Ascending aorta (tissue), 2 donors: ENCODE measurements around the gene SLC26A1. TPM values are rescaled to one million over a fixed set of nuclear protein-coding genes. Genes with fewer than 3 reads are reported as not detected.

Experiments
- DNase-seq, 2 donors: peaks; one replicate each; pipeline ENCODE4 v3.0.0-alpha.2; 2019; ENCODE audit warnings: low spot score in 2 of 2
- H3K27ac ChIP-seq, 2 donors: fragments of 200-600 bp; sonication (generic); one replicate each; pipeline ENCODE4 v1.5.1; 2016 to 2017; ENCODE audit warnings: mild to moderate bottlenecking in 1 of 2
- H3K27me3 ChIP-seq: fragments of 200-600 bp; sonication (generic); one replicate; pipeline ENCODE4 v1.5.1; 2017
- H3K36me3 ChIP-seq, 2 donors: fragments of 200-600 bp; sonication (generic); one replicate each; pipeline ENCODE4 v1.5.1; 2016
- H3K4me1 ChIP-seq, 2 donors: fragments of 200-600 bp; sonication (generic); one replicate each; pipeline ENCODE4 v1.5.1; 2016 to 2017; ENCODE audit warnings: mild to moderate bottlenecking in 1 of 2
- H3K4me3 ChIP-seq, 2 donors: fragments of 200-600 bp; sonication (generic); one replicate each; pipeline ENCODE4 v1.5.1; 2016 to 2017; ENCODE audit warnings: mild to moderate bottlenecking in 1 of 2
- H3K9me3 ChIP-seq, 2 donors: fragments of 200-600 bp; sonication (generic); one replicate each; pipeline ENCODE4 v1.5.1; 2016
- CTCF ChIP-seq, 3 experiments: fragments of 200-600 bp in 2 of 3; fragments of 450-650 bp in 1 of 3; sonication (generic) in 2 of 3; IDR thresholded peaks; one replicate each; pipeline ENCODE4 v1.5.1; 2016 to 2019; ENCODE audit warnings: antibody characterized with exemption in 3 of 3, mild to moderate bottlenecking in 1 of 3, moderate library complexity in 1 of 3
- intact Hi-C: fragments of 100-400 bp; cut with DNase I; formaldehyde crosslinking; loops from one replicate; pipeline ENCODE4 v1.15.1; 2023
- total RNA-seq: library from RNA; depleted of rRNA; stranded (reverse); fragments of >200 nt; gene quantifications from one replicate; pipeline ENCODE4 v1.1.0, GENCODE V29; 2016

Gene SLC26A1
- total RNA-seq, 1 donor from 2014 or later: not detected

- peak overlapping the region; percentile 70 to 81 for H3K27ac ChIP-seq
- H3K4me3 ChIP-seq: peak overlapping the region in 1 of 2 donors; percentile 32
- no peak for DNase-seq
- H3K36me3 ChIP-seq: no peaks in the 10 kb centered on the region
- no peaks in the 10 kb centered on the region for H3K27me3 ChIP-seq
- intact Hi-C loops: loop anchor here (10.0 kb wide), 1 partner anchor 304 kb away; the partner anchor contains the start of gene UVSSA
- no peaks in the 10 kb centered on the region for H3K9me3 ChIP-seq
- TF ChIP-seq CTCF (IDR thresholded peaks at IDR 0.05): no peak
- peaks cover 41 to 76% of the 10 kb centered on the region in 2 donors for H3K4me1 ChIP-seq
Observed at GRCh38 chr4:1040344-1041146, 47.3 kb upstream of the SLC26A1 start.

GRCh38 chr4:1039493-1040343 is 46.5 kb upstream of the SLC26A1 start:
- no peak overlapping the region for H3K4me3 ChIP-seq
- H3K36me3 ChIP-seq: no peaks in the 10 kb centered on the region
- H3K27me3 ChIP-seq: no peaks in the 10 kb centered on the region
- H3K27ac ChIP-seq: peak overlapping the region; percentile 77 to 81
- intact Hi-C loops: loop anchor here (5.0 to 10.0 kb wide), 2 partner anchors 43 to 305 kb away; partner anchors contain the start of gene UVSSA
- no peak for TF ChIP-seq CTCF (IDR thresholded peaks at IDR 0.05)
- no peaks in the 10 kb centered on the region for H3K9me3 ChIP-seq
- no peak for DNase-seq
- H3K4me1 ChIP-seq: peaks cover 48 to 77% of the 10 kb centered on the region in 2 donors

- Histone ChIP-seq H3K27ac (peak overlapping the region; percentile 77 to 81), H3K4me1 (peaks cover 51 to 77% of the 10 kb centered on the region in 2 donors)
Observed at GRCh38 chr4:1038948-1039492, 45.8 kb upstream of the SLC26A1 start.

GRCh38 chr4:1036976-1037810 is 44.0 kb upstream of the SLC26A1 start:
- no peak overlapping the region for H3K4me3 ChIP-seq
- TF ChIP-seq CTCF (IDR thresholded peaks at IDR 0.05): no peak
- peak overlapping the region; percentile 83 to 91 for H3K27ac ChIP-seq
- intact Hi-C loops: loop anchor here (5.0 kb wide), 1 partner anchor 45 kb away; no protein-coding TSS in a partner anchor
- no peaks in the 10 kb centered on the region for H3K27me3 ChIP-seq
- DNase-seq: no peak
- H3K9me3 ChIP-seq: no peaks in the 10 kb centered on the region
- no peaks in the 10 kb centered on the region for H3K36me3 ChIP-seq
- H3K4me1 ChIP-seq: peaks cover 57 to 79% of the 10 kb centered on the region in 2 donors

More at GRCh38 chr4:1038948-1039492, 45.8 kb upstream of the SLC26A1 start:
- no peak for DNase-seq
- H3K36me3 ChIP-seq: no peaks in the 10 kb centered on the region
- H3K4me3 ChIP-seq: no peak overlapping the region
- H3K27me3 ChIP-seq: no peaks in the 10 kb centered on the region
- intact Hi-C loops: loop anchor here (5.0 kb wide), 1 partner anchor 43 kb away; no protein-coding TSS in a partner anchor
- no peaks in the 10 kb centered on the region for H3K9me3 ChIP-seq
- TF ChIP-seq CTCF (IDR thresholded peaks at IDR 0.05): no peak
